ENCODE results near the gene HS3ST5.

DNA sequence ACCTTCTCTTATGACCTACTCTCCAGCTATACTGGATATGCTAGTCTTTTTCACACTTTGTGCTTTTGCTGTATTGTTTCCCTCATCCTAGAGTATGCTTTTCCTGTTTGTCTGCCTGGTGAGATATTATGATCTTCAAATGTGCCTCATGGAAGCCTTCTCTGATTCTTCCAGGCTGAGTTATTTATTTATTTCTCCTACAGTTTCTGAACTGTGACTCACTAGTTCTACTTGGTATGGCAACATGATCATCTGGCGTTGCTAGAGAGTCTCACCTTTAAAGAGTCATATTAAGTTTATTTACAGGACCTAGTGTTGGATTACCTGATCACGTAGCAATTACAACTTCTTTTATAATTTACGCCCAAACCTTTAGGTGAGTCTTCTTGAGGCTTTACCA lies 290.7 kb downstream of the HS3ST5 start:
- TF ChIP-seq EZH2 (IDR thresholded peaks at IDR 0.05; ENCODE audit: insufficient read depth, poor library complexity, severe bottlenecking) (no peak), EZH2phosphoT487 (IDR thresholded peaks at IDR 0.05; ENCODE audit: insufficient read depth, low read depth) (no peak)

Data from GM23248 (cell line).